GM11168 (cell line): Measurements from ENCODE around the gene MYH9.
"Not testable (repeated sequence)": the region's sequence is repeated elsewhere in the genome, so short reads cannot be mapped to it uniquely, and the experiment has no call there.

Experiments used
- in situ Hi-C: fragments of 300-500 bp; cut with MboI; formaldehyde crosslinking; loops from one replicate; pipeline ENCODE4 v1.12.0; 2022; ENCODE audit warnings: low sequenced_read_pairs; ENCODE audit not compliant: unreplicated experiment

MYH9 gene

GRCh38 chr22:36387959-36388726 lies at the start of gene MYH9:
MYH9 (minus strand) TSS chr22:36387967; CDS start chr22:36349236, 38,731 bp downstream.
- in situ Hi-C loops, result no loop called here

DNA sequence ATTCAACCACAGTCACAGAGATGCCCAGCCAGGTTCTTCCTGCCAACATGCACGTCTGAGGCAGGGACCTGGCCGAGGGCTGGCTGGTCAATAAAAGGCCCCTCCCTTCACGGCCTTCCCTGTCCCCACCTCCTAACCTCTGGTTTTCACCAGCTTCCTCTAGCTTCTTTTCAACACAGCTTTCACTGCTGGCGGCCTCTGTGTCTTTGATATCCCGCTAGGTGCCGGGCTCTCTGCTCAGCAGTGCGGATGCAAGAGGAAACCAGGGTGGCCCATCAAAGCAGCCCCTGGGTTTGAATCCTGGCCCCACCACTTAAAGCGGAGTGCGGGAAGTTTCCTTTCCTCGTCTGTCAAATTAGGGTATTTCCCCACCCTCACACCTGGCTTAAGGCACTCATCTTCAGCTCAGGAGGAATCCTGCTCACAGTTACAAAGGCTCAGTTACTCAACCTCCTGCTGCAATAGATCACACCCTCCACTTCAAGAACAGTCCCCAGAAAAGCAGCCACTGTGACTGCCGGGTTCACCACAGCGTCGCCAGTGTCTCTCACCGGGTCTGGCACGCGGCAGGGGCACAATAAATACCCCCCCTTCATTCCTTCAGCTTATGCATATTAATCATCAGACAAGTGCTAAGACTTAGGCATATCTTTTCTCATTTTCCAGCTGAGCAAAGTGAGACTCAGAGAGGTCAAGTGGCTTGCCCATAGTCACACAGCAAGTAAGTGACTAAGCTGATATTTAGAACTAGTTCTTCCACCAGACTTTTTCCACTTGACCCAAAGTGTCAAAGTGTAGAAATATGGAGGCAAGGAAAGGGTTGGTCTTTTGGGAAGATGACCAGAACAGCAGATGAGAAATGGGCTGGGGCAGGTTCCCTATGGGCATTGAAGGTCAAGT lies 48.0 kb upstream of the MYH9 start:
- in situ Hi-C loops, result no loop called here

DNA sequence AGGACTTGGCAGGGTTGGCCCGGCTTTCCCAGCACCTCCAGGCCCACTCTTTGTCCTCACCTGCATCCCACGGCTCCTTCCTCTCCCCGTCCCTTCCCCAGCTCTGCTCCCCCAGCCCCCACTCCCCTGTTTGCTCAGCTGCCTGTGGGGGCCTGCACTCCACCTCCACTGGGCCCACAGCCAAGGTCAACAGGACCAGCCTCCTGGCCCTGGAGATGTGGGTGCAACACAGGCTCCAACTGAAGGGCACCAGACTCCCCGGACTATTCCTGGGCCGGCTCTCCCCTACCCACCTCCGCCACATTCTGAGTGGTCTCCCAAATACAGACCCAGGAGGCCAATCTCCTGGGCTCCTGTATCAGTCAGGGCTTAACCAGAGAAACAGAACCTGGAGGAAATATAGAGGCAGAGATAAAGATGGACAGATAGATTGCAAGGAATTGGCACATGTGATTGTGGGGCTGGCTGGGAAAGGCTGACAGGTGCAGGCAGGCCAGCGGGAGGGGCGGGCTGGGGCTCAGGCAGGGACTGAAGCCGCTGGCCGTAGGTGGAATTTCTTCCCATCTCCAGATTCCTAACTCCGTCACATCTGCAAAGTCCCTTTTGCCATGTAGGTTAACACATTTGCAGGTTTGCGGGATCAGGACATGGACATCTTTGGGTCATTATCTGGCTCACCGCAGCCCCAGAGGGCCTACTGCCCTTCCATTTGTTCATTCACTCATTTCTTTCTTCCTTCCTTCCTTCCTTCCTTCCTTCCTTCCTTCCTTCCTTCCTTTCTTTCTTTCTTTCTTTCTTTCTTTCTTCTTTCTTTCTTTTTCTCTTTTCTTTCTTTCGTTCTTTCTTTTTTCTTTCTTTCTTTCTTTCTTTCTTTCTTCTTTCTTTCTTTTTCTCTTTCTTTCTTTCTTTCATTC lies 45.8 kb upstream of the MYH9 start:
- in situ Hi-C loops, result no loop called here

- in situ Hi-C loops, result no loop called here
These were observed 45.0 kb upstream of the MYH9 start for GRCh38 chr22:36432592-36433317.

DNA sequence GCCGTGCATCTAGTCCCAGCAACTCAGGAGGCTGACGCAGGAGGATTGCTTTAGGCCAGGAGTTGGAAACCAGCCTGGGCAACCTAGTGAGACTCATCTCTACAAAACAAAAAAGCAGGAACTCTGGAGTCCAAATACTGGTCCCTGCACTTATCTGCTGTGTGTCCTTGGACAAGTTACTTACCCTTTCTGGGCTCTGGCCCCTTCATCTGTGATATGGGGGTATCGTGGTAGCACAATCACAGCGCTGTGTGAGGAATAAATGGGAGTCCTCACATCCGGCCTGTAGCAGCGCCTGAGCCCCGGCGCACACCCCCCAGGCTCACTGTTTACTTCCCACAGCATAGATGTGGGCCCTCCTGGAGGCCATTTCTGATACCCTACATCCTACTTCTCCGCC lies 44.2 kb upstream of the MYH9 start:
- in situ Hi-C loops, result no loop called here

DNA sequence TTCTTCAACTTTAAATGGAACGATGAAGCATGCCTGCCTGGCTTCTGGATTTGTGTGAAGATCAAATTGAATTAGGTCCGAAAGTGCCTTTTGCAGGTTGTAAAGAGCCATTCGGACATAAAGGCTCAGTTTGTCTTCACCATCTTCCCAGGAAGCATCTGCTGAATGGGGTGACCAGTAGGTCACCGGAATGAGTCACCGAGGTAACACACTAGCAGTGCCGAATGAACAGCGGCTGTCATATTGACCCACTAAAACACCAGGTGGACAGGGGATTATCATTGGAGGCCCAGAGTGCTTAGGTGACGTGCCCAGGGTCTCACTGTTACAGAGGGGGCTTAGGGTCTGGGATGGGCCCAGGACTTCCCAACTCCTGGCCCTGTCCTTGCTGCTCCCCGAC lies 43.1 kb upstream of the MYH9 start:
- in situ Hi-C loops, result no loop called here

DNA sequence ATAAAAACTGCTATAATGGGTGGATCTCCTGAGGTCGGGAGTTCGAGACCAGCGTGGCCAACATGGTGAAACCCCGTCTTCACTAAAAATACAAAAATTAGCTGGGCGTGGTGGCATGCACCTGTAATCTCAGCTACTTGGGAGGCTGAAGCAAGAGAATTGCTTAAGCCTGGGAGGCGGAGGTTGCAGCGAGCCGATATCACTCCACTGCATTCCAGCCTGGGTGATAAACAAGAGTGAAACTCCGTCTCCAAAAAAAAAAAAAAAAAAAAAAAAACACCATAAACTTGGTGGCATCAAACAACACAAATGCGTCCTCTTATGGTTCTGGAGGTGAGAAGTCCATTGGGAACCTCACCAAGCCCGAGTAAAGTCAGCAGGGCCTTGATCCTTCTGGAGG lies 40.2 kb upstream of the MYH9 start:
- in situ Hi-C loops, result not testable (repeated sequence)

DNA sequence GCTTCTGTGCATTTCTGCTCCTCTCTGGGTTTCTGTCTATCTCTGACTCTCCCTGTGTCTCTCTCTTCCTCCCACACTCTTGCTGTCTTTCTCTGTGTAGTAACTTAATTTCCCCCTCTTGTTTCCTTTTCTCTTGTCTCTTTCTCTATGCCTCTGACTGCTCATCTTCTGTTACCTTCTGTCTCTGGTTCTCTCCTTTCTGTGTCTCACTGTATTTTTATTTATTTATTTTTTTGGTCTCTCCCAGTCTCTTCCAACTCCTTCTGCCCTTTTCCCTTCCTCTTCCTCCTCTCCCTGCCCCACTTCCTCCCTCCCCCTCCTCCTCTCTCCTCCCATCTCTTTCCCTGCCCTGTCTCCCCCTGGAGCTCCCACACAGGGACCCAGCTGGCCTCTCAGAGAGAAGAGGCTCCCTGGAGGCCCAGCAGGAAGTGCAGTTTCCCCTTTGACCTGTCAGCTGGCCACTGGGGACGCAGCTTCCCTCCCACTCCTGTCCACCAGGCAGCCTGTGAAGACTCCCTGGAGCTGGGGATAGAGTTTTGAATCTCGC lies 38.3 kb upstream of the MYH9 start:
- in situ Hi-C loops, result no loop called here

DNA sequence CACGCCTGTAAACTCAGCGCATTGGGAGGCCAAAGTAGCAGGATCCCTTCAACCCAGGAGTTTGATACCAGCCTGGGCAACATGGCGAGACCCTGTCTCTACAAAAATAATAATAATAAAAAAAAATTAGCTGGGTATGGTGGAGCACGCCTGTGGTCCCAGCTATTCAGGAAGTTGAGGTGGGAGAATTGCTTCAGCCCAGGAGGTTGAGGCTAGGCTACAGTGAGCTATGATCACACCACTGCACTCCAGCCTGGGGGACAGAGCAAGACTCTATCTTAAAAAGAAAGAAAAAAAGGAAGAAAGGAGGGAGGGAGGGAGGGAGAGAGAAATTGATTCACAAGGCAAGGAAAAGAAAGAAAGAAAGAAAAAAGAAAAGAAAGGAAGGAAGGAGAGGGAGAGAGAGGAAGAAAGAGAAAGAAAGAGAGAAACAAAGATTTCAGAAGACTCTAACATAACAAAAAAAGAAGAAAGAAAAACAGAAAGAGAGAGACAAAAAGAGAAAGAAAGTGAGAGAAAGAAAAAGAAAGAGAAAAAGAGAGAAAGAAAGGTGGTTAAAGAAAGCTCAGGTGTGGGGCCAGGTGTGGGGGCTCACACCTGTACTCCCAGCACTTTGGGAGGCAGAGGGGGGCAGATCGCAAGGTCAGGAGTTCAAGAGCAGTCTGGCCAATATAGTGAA lies 37.3 kb upstream of the MYH9 start:
- in situ Hi-C loops, result no loop called here

GRCh38 chr22:36424466-36424865 lies 36.7 kb upstream of the MYH9 start:
- in situ Hi-C loops, result not testable (repeated sequence)

DNA sequence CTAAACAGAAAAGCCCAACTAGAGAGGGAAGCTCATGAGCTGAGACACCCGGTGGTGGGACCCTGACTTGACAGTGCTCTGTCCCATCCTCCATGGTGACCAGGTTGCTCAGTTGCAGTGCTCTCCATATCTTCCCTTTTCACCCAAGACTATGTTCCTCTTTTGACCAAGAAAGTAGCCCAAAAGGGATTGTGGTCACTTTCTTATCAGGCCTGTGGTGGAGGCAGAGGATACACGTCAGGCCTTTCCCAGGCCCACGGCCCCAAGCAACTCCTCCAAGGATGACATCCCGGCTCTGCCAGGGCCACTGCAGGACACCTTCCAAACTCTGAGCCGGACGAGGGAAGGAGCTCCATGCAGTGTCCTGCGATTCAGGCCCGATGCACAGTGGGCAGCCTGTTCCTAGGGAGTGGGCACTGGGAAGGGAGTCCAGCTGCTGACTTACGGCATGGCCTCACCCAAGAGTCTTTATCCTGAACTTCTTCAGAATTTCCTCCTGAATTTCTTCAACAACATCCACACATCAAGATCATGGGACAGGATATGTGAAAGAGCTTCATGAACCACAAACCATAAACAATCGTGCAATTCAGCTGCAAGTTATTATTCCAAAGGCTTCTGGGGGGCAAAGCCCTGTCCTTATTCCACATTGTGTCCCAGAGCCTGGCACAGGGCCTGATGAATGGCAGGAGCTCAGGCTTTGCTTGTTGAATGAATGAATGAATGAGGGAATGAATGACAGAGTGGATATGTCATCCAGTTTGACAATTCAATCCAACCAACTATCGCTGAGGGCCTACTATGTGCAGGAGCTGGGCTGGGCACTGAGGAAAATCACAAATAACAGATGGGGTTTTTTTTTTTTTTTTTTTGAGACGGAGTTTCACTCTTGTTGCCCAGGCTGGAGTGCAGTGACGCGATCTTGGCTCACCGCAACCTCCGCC lies 36.0 kb upstream of the MYH9 start:
- in situ Hi-C loops, result no loop called here

GRCh38 chr22:36422287-36423014 lies 34.7 kb upstream of the MYH9 start:
- in situ Hi-C loops, result no loop called here

DNA sequence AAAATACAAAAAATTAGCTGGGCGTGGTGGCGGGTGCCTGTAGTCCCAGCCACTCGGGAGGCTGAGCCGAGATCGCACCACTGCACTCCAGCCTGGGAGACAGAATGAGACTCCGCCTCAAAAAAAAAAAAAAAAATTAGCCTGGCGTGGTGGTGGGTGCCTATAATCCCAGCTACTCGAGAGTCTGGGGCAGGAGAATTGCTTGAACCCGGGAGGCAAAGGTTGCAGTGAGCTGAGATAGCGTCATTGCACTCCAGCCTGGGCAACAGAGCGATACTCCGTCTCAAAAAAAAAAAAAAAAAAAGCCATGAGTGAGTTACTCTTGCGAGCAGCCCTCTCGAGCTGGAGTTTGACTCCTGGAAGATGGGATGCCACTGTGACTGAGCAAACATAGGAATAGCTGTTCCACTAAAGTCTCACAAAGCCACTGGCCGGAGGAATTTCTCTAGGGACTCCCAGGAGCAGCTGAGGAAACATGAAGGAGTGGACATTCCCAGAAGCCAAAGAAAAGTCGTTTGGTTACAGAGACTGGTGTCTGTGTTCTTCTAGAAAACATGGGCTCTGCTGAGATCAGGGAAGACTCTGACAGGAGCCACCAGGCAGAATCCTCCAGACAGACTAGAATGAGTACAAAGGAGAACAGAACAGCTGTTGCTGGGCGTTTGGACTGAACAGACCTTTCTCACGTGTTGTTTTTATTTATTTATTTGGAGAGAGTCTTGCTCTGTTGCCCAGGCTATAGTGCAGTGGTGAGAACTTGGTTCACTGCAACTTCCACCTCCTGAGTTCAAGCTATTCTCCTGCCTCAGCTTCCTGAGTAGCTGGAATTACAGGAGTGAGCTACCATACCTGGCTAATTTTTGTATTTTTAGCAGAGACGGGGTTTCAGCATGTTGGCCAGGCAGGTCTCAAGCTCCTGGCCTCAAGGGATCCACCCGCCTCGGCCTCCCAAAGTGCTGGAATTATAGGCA lies 32.4 kb upstream of the MYH9 start:
- in situ Hi-C loops, result no loop called here

DNA sequence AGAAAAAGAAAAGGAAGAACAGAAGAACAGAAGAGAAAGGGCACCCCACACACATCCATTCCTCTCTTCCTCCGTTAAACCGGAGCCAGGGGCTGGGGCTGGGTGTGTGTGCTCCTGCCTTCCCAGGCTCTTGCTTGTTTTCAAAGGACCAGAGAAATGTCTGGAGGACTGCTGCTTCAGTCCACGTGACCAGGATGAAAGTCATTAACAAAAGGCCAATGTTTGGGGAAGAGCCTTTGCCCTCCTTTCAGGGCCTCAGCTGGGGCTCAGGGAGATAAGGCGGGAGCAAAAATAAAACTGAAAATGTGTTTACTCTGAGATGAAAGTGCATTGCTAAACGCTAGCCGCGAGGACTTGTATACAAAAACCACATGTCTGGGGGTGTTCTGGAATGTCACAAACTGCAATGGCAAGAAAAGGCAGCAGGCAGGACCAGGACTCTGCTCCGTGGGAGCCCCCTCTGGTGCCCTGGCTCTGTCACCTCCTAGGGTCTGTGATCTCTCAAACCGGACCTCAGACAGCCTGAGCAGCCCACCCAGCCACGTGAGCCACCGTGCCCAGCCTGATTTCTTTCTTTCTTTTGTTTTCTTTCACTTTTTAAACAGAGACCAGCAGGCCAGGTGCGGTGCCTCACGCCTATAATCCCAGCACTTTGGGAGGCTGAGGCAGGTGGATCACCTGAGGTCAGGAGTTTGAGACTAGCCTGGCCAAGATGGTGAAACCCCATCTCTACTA lies 31.6 kb upstream of the MYH9 start:
- in situ Hi-C loops, result no loop called here

GRCh38 chr22:36417281-36417686 lies 29.5 kb upstream of the MYH9 start:
- in situ Hi-C loops, result no loop called here
